Gastrocnemius medialis (tissue), 4 donors: ENCODE data around the gene CNPY2. TPM values are rescaled to one million over a fixed set of nuclear protein-coding genes. Genes with fewer than 3 reads are reported as not detected.
"Not testable (repeated sequence)": the region's sequence is repeated elsewhere in the genome, so short reads cannot be mapped to it uniquely, and the experiment has no call there.

ENCODE experiments used
- ATAC-seq, 2 donors: fragments of 150-250 bp; one replicate each; pipeline ENCODE4 v1.9.1; 2016
- DNase-seq, 2 donors: peaks; one replicate each; pipeline ENCODE4 v3.0.0-alpha.2; 2019
- H3K27ac ChIP-seq, 4 donors: fragments of 200-600 bp; sonication (generic); 1 replicate in 1 of 4; 2 replicates in 3 of 4; pipeline ENCODE4 v1.5.1; 2016 to 2018; ENCODE audit warnings: mild to moderate bottlenecking in 2 of 4, moderate library complexity in 1 of 4
- H3K27me3 ChIP-seq, 3 donors: fragments of 200-600 bp; sonication (generic) in 2 of 3; 1 replicate in 1 of 3; 2 replicates in 2 of 3; pipeline versions ENCODE4 v1.5.1 to v1.6.0; 2016 to 2019; ENCODE audit warnings: mild to moderate bottlenecking in 1 of 3, moderate library complexity in 1 of 3
- H3K36me3 ChIP-seq, 2 donors: fragments of 200-600 bp; sonication (generic) in 1 of 2; one replicate each; pipeline ENCODE4 v1.5.1; 2017 to 2018
- H3K4me1 ChIP-seq, 2 donors: fragments of 200-600 bp; sonication (generic) in 1 of 2; one replicate each; pipeline ENCODE4 v1.5.1; 2016 to 2017; ENCODE audit warnings: mild to moderate bottlenecking in 2 of 2
- H3K4me3 ChIP-seq, 4 donors: fragments of 200-600 bp; sonication (generic) in 3 of 4; 1 replicate in 1 of 4; 2 replicates in 3 of 4; pipeline ENCODE4 v1.5.1; 2016 to 2019; ENCODE audit warnings: mild to moderate bottlenecking in 2 of 4
- H3K9me3 ChIP-seq, 3 donors: fragments of 200-600 bp; sonication (generic) in 2 of 3; 1 replicate in 1 of 3; 2 replicates in 2 of 3; pipeline ENCODE4 v1.5.1; 2016 to 2019
- CTCF ChIP-seq, 5 experiments: fragments of 450-650 bp in 3 of 5; fragments of 200-600 bp in 2 of 5; sonication (generic) in 2 of 5; IDR thresholded peaks in 4 of 5; conservative IDR thresholded peaks in 1 of 5; 1 replicate in 4 of 5; 2 replicates in 1 of 5; pipeline ENCODE4 v1.5.1; 2016 to 2019; ENCODE audit warnings: antibody characterized with exemption in 5 of 5, mild to moderate bottlenecking in 3 of 5, moderate library complexity in 3 of 5
- POLR2A ChIP-seq, 2 donors: fragments of 450-650 bp; IDR thresholded peaks; one replicate each; pipeline ENCODE4 v1.6.1; 2017; ENCODE audit warnings: antibody characterized with exemption in 2 of 2, mild to moderate bottlenecking in 2 of 2, moderate library complexity in 2 of 2
- in situ Hi-C, 4 donors: fragments of 200-750 bp; cut with MboI; loops; one replicate each; pipeline versions ENCODE4 v1.15.0 to v1.8.0; 2017; ENCODE audit warnings: low sequenced_read_pairs in 4 of 4
- intact Hi-C: fragments of 100-400 bp; cut with DNase I; formaldehyde crosslinking; loops from one replicate; pipeline ENCODE4 v1.15.1; 2023; ENCODE audit warnings: low total_unique reads
- total RNA-seq, 4 donors: library from RNA; depleted of rRNA; stranded (reverse); fragments of >200 nt; gene quantifications; one replicate each; pipeline versions ENCODE4 v1.1.0 to v1.2.3, GENCODE V29; 2016

CNPY2 gene
- total RNA-seq, 4 donors from 2014 or later, result 21.7 to 59.1 (median 28.4) TPM

DNA sequence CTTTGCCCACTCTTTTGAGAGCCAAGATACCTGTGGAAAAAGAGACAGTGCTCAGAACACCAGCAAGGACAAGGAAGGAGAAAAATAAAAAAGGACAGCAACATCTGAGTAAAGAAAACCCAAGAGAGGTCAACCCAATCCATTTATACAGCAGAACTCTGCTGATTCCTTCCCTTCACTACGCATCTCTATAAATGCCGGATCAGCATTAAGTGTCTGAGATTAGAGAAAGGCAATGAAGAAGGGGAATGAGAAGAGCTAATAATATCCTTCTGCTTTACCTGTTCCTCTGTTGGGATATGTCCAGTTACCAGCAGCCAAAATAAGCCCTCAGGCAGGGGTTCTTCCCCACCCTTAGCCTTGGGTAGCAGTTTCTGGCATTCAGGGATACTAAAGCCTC is 33.2 kb downstream of the CNPY2 start:
- Histone ChIP-seq H3K4me1 (peaks cover 13 to 16% of the 10 kb centered on the region in 2 donors), H3K36me3 (peaks cover 0 to 81% of the 10 kb centered on the region in 2 donors), H3K4me3 (no peak overlapping the region), H3K27ac (peak overlapping the region in 1 of 4 donors; percentile 11), H3K9me3 (no peaks in the 10 kb centered on the region), H3K27me3 (no peaks in the 10 kb centered on the region)
- DNase-seq (no peak), ATAC-seq (no peak)
- intact Hi-C loops (no loop called here), in situ Hi-C loops (no loop called here)
- no peak for TF ChIP-seq CTCF (IDR thresholded peaks at IDR 0.05 in 4 of 5, conservative IDR thresholded peaks at IDR 0.05 in 1 of 5)

DNA sequence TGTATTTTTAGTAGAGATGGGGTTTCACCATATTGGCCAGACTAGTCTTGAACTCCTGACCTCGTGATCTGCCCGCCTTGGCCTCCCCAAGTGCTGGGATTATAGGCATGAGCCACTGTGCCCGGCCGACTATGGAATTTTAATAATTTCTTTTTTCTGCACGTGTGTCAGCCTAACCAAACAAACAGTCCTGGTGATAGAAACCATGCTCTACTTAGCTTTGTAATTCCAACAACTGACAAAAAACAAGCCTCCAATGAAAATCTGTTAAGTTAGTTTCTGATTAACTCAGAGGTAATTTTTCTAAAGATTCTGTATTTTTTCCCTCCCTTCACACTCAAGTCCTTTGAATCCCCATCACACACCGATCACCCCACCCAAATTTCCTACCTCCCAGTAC is 33.8 kb downstream of the CNPY2 start:
- no peaks in the 10 kb centered on the region for H3K27me3 ChIP-seq
- peaks cover 7 to 14% of the 10 kb centered on the region in 2 donors for H3K4me1 ChIP-seq
- H3K27ac ChIP-seq, result peak overlapping the region in 2 of 4 donors; percentile 35 to 36
- ATAC-seq (no peak), DNase-seq (no peak)
- no peaks in the 10 kb centered on the region for H3K9me3 ChIP-seq
- in situ Hi-C loops, result no loop called here
- no peak for TF ChIP-seq POLR2A (IDR thresholded peaks at IDR 0.05)
- TF ChIP-seq CTCF (IDR thresholded peaks at IDR 0.05 in 4 of 5, conservative IDR thresholded peaks at IDR 0.05 in 1 of 5), result no peak
- peaks cover 0 to 84% of the 10 kb centered on the region in 2 donors for H3K36me3 ChIP-seq
- intact Hi-C loops, result no loop called here
- H3K4me3 ChIP-seq, result no peak overlapping the region

DNA sequence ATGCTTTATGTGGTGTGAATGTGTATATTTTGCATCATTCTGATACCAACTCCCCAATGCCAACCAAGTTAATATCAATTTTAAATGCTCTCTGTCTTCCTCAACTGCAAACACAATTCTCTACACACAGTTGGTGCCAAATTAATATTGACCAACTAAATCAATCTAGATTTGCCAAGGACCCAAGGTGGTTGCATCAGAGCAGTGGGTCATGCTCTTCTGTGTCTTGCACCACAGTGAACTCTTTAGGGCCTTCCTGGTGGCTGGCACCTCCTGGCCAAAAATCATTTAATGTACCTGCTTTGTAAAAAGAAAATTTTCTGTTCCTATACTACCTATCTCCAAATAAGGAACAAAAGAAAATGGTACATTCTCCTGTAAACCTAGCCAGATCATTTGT is 34.9 kb downstream of the CNPY2 start:
- intact Hi-C loops, result no loop called here
- ATAC-seq (peak in 1 of 2 donors; percentile 71), DNase-seq (no peak)
- Histone ChIP-seq H3K36me3 (peaks cover 0 to 94% of the 10 kb centered on the region in 2 donors), H3K9me3 (no peaks in the 10 kb centered on the region), H3K4me3 (no peak overlapping the region), H3K27ac (peak overlapping the region in 3 of 4 donors; percentile 1 to 53 (median 36)), H3K4me1 (peaks cover 0 to 2% of the 10 kb centered on the region in 2 donors), H3K27me3 (no peaks in the 10 kb centered on the region)
- TF ChIP-seq CTCF (IDR thresholded peaks at IDR 0.05 in 4 of 5, conservative IDR thresholded peaks at IDR 0.05 in 1 of 5) (no peak), POLR2A (IDR thresholded peaks at IDR 0.05) (no peak)
- in situ Hi-C loops, result no loop called here

DNA sequence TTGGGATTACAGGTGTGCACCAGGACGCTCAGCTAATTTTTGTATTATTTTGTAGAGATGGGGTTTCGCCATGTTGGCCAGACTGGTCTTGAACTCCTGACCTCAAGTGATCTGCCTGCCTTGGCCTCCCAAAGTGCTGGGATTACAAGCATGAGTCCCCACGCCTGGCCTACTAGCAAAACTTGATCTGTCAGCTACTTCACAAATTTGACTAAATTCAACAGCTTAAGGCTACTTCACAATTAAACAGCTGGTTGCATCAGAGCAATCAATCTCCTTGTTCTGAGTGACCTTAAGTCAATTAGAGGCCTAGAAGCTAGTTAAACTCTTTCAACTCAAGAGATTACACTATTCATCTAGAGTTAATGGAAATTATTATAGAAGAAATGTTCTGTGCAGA is 36.9 kb downstream of the CNPY2 start:
- H3K4me3 ChIP-seq, result no peak overlapping the region
- intact Hi-C loops (no loop called here), in situ Hi-C loops (no loop called here)
- no peak for TF ChIP-seq POLR2A (IDR thresholded peaks at IDR 0.05)
- TF ChIP-seq CTCF (IDR thresholded peaks at IDR 0.05 in 4 of 5, conservative IDR thresholded peaks at IDR 0.05 in 1 of 5), result no peak
- ATAC-seq (no peak), DNase-seq (no peak)
- H3K27ac ChIP-seq, result peak overlapping the region in 1 of 4 donors; percentile 42
- H3K9me3 ChIP-seq, result no peaks in the 10 kb centered on the region
- H3K36me3 ChIP-seq, result peaks cover 2 to 97% of the 10 kb centered on the region in 2 donors
- peaks cover 0 to 5% of the 10 kb centered on the region in 2 donors for H3K4me1 ChIP-seq
- H3K27me3 ChIP-seq, result no peaks in the 10 kb centered on the region

DNA sequence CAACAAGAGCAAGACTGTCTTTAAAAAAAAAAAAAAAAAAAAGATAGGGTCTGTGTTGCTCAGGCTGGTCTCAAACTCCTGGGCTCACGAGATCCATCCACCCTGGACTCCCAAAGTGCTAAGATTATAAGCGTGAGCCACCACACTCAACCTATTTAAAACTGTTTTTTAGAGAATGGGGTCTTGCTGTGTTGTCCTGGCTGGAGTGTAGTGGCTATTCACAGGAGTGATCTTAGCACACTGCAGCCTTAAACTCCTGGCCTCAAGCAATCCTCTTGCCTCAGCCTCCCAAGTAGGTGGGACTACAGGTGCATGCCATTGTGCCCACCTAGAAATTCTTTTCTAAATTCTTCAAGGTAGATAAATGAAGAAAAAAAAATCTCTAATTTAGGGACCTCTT is 41.5 kb downstream of the CNPY2 start:
- H3K4me1 ChIP-seq, result peaks cover 30 to 38% of the 10 kb centered on the region in 2 donors
- H3K27me3 ChIP-seq, result no peaks in the 10 kb centered on the region
- no peak overlapping the region for H3K4me3 ChIP-seq
- peak overlapping the region in 1 of 4 donors; percentile 99 for H3K27ac ChIP-seq
- intact Hi-C loops (no loop called here), in situ Hi-C loops (no loop called here)
- H3K9me3 ChIP-seq, result no peaks in the 10 kb centered on the region
- DNase-seq (no peak), ATAC-seq (no peak)
- H3K36me3 ChIP-seq, result peaks cover 2 to 85% of the 10 kb centered on the region in 2 donors
- TF ChIP-seq CTCF (IDR thresholded peaks at IDR 0.05 in 4 of 5, conservative IDR thresholded peaks at IDR 0.05 in 1 of 5) (no peak), POLR2A (IDR thresholded peaks at IDR 0.05) (no peak)

- in situ Hi-C loops, H3K4me3 ChIP-seq, DNase-seq, intact Hi-C loops, ATAC-seq, H3K27me3 ChIP-seq, H3K9me3 ChIP-seq: not testable (repeated sequence)
- peak overlapping the region; percentile 95 to 99 (median 98) for H3K27ac ChIP-seq
- H3K4me1 ChIP-seq, result peaks cover 48 to 56% of the 10 kb centered on the region in 2 donors
- peaks cover 2 to 76% of the 10 kb centered on the region in 2 donors for H3K36me3 ChIP-seq
These were observed 43.3 kb downstream of the CNPY2 start for GRCh38 chr12:56272468-56272867.
